ENCODE results near the gene ZNF397.
A peak's percentile ranks its signal among the peaks of the same experiment; 100 is the strongest.

ZNF397 gene

DNA sequence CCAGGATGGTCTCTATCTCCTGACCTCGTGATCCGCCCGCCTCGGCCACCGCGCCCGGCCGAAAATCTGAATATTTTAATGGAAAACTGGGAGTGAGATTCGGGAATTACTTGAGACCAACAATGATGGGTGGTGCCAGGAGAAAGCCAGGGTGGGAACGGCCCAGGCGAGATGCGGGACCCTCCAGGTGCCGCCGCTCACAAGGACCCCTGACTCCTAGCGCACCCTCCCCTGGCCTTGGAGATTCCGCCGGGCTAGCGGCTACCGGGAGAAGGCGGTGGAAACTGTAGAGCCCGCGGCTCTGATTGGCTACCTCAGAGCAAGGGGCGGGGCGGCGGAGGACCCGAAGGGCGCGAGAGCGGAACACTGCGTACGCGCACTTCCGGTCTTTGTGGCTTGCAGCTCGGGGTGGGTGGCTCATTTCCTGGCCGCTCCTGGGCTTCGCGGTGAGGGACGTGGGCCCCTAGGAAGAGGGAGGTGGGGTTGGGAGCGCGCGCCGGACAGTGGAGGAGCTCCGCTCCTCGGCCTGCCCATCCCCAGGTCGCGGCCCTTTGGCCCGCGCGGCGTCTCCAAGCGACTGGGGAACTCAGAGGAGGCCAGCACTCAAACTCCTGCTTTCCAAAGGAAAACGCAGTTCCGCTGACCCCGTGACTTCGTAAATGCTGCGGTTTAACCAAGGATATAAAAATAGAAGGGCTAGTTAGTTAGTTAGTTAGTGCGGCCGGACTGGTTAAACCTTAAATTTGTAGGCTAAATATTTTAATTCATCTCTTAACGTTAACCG lies at the start of gene ZNF397:
ZNF397 (plus strand) TSS at position 371 of the 784 bp plus-strand sequence. CDS start 1,437 bp downstream, outside the sequence.
- TF ChIP-seq, protein P1, sequence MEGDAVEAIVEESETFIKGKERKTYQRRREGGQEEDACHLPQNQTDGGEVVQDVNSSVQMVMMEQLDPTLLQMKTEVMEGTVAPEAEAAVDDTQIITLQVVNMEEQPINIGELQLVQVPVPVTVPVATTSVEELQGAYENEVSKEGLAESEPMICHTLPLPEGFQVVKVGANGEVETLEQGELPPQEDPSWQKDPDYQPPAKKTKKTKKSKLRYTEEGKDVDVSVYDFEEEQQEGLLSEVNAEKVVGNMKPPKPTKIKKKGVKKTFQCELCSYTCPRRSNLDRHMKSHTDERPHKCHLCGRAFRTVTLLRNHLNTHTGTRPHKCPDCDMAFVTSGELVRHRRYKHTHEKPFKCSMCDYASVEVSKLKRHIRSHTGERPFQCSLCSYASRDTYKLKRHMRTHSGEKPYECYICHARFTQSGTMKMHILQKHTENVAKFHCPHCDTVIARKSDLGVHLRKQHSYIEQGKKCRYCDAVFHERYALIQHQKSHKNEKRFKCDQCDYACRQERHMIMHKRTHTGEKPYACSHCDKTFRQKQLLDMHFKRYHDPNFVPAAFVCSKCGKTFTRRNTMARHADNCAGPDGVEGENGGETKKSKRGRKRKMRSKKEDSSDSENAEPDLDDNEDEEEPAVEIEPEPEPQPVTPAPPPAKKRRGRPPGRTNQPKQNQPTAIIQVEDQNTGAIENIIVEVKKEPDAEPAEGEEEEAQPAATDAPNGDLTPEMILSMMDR (conservative IDR thresholded peaks at IDR 0.05; ENCODE audit: low read depth, low read length), result no peak
- DNase-seq (ENCODE audit: low read depth), result peak; percentile 81
- peak within 1 kb of the TSS; percentile 77 for H3K4me3 ChIP-seq (ENCODE audit: low read length)

DNA sequence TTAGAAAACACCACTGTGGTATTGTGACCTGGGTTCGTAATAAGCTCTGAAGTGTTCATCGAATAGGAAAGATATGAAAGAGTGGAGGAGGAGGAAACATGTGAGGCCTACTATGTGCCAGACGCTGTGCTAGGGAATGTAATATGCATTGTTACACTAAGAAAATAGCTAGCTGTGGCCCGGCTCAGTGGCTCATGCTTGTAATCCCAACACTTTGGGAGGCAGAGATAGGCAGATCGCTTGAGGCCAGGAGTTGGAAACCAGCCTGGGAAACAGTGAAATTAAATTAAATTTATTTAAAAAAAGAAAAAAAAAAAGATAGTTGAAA lies 49.2 kb upstream of the ZNF397 start:
- DNase-seq (ENCODE audit: low read depth), result no peak
- TF ChIP-seq, protein P1 (conservative IDR thresholded peaks at IDR 0.05; ENCODE audit: low read depth, low read length), result no peak
- H3K4me3 ChIP-seq (ENCODE audit: low read length), result no peak overlapping the region

DNA sequence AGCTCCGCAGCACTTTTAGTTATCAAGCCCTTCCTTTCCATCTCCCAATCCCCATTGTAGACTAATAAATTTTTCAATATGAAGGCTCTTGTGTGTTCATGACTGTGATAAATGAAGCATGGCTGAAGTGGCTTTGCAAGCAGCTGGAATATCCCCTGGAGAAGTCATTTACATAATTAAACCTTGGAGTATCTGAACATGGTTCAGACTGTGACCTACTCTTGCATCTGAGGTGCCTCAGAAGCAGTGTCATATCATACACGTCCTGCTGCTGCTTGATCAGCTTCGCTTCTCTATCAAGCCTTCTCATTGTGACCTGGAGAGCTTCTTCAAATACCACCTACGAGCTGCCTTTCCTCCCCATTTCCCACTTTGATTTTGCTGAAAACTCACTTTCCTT lies 48.4 kb upstream of the ZNF397 start:
- TF ChIP-seq, protein P1 (conservative IDR thresholded peaks at IDR 0.05; ENCODE audit: low read depth, low read length), result no peak
- no peak for DNase-seq (ENCODE audit: low read depth)
- no peak overlapping the region for H3K4me3 ChIP-seq (ENCODE audit: low read length)

DNA sequence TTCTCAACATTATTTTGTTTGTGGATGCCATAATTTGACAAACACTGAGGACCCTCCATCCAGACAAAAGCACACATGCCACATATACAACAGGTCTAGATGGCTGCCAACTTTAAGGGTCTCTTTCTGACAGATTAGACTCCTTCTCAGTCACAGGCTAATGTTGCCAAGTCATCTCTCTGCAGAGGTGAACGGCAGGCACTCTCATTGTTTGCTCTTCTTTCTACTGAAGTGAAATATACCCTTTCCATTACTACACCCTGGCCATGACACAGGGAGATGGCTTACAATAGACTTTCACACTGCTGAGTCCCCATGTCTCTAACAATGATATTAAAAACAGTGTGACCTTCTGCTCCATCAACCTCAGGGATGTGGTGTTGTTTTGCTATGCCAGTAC lies 47.5 kb upstream of the ZNF397 start:
- no peak overlapping the region for H3K4me3 ChIP-seq (ENCODE audit: low read length)
- TF ChIP-seq, protein P1 (conservative IDR thresholded peaks at IDR 0.05; ENCODE audit: low read depth, low read length), result no peak
- no peak for DNase-seq (ENCODE audit: low read depth)

DNA sequence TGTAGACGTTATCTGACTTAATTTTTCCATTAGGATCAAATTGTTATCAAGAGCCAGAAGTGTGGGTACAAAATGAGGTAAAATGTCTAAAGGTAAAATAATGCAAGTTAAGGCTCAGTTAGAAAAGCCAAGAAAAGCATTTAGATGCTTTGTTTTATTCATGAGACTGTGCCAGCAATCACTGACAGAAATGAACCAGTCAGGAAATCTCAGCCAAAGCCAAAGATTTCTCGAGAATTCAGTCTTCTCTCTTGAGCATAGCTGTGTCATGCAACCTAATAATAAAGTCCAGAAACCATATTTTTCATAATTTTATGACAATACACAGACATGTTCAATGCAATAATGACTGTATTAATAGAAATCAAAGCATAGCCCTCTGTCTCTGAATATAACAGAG lies 43.5 kb upstream of the ZNF397 start:
- TF ChIP-seq, protein P1 (conservative IDR thresholded peaks at IDR 0.05; ENCODE audit: low read depth, low read length), result no peak
- DNase-seq (ENCODE audit: low read depth), result no peak
- no peak overlapping the region for H3K4me3 ChIP-seq (ENCODE audit: low read length)

DNA sequence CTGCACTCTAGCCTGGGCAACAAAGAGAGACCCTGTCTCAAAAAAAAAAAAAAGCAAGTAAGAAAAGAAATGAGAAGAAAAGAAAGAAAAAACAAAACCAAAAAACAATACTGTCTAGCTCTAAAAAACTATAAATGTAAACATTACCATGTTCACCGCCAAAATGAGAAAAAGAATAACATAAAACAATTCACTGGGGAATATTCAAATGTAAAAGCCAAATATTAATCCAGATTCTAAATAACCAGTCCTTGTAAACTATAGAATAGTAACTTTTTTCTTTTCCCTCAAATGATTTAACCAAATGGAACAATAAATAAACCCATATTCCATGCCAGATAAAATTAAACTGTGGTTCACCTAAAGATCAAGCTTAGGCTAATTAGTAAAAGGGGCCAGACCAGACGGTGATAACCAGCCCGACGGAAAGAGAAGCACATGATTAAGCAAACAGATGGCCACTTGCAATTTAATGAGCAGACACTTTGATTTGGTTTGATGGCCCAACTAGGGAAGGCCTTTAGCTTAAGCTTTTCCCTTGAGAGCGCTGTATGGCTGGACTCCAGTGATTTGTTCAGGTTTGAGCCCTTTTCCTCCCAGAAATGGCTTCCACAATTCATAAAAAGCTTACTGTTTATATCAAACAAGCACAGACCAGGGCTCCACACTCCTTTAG lies 39.4 kb upstream of the ZNF397 start:
- TF ChIP-seq, protein P1 (conservative IDR thresholded peaks at IDR 0.05; ENCODE audit: low read depth, low read length), result no peak
- DNase-seq (ENCODE audit: low read depth), result no peak
- H3K4me3 ChIP-seq (ENCODE audit: low read length), result no peak overlapping the region

DNA sequence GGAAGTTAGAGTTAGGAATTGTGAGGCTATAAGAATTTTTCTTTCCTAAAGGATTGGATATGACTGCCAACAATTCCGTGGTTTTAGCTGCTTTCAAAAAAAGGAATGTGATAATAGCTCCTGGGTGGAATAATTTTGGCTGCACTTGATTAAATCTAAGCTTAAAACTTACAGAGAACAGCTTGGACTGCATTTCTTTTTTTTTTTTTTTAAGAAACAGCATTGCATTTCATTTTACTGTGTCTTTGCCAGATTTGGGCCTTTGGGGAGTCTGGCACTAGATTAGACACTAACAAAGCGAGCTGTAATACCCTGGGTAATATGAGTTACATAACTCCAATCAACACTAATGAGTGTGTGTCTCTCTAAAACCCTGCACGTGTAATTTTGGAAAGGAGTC lies 37.8 kb upstream of the ZNF397 start:
- DNase-seq (ENCODE audit: low read depth), result peak; percentile 61
- H3K4me3 ChIP-seq (ENCODE audit: low read length), result no peak overlapping the region
- TF ChIP-seq, protein P1 (conservative IDR thresholded peaks at IDR 0.05; ENCODE audit: low read depth, low read length), result no peak
